NCI-H82 treated with DMSO at 0.1 percent for 48 hours (cell line): ENCODE data around the gene ACYP1.
"Not testable (repeated sequence)": the region's sequence is repeated elsewhere in the genome, so short reads cannot be mapped to it uniquely, and the experiment has no call there.

ENCODE experiments used
- DNase-seq: peaks from one replicate; lab custom pipeline; 2025; ENCODE audit not compliant: unreplicated experiment; lab: John Stamatoyannopoulos, UW

The ACYP1 gene

DNA sequence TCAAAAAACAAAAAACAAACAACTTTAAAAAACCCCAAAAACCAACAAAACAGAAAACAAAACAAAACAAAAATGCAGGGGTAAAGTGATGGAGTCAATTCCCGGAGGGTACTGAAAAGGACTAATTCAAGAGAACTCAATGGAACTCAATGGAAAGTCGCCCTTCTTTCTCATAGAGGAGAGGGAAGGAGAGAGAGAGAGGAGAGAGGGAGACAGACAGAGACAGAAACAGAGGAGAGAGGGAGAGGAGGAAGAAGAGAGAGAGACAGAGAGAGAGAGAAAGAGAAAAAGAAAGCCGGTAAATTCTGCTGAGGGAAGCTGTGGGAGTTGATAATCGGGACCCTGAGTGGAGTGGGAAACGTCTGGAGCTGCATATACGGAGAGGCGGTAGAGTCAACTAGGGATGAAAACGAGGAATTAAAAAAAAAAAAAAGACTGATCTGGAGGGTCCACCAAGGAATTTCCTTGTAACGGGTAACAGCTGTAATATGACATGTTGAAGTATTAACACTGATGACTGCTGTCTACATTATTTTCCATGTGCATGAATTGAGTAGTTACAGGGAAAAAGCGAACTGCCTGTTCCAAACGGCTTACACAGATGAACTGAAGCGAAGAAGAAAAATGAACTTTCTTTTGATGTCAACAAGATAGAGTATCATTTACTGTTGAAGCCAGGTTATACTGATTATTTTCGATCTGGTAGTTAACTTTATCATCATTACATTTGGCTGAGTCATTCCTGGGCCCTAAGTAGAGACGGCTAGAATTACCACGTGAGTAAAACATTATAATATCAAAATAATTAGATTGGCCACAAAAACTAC, 4.7 kb upstream of the ACYP1 start:
- DNase-seq = no peak

DNA sequence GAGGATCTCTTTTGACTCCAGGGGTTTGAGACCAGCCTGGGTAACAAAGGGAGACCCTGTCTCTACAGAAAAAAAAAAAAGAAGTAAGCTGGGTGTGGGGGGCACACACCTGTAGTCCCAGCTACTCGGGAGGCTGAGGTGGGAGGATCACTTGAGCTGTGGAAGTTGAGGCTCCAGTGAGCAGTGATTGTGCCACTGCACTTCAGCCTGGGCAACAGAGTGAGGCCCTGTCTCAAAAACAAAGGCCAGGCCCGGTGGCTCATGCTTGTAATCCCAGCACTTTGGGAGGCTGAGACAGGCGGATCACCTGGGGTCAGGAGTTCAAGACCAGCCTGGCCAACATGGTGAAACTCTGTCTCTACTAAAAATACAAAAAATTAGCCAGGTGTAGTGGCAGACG, 3.9 kb upstream of the ACYP1 start:
- not testable (repeated sequence) for DNase-seq

GRCh38 chr14:75067212-75067611, 3.4 kb upstream of the ACYP1 start:
- DNase-seq = no peak

GRCh38 chr14:75066691-75067090, 2.9 kb upstream of the ACYP1 start:
- no peak for DNase-seq

- no peak for DNase-seq
Observed at GRCh38 chr14:75064205-75064567, 362 bp upstream of the ACYP1 start.

GRCh38 chr14:75063013-75063412, 811 bp downstream of the ACYP1 start:
- DNase-seq = no peak

GRCh38 chr14:75060420-75060819, 3.4 kb downstream of the ACYP1 start:
- no peak for DNase-seq

DNA sequence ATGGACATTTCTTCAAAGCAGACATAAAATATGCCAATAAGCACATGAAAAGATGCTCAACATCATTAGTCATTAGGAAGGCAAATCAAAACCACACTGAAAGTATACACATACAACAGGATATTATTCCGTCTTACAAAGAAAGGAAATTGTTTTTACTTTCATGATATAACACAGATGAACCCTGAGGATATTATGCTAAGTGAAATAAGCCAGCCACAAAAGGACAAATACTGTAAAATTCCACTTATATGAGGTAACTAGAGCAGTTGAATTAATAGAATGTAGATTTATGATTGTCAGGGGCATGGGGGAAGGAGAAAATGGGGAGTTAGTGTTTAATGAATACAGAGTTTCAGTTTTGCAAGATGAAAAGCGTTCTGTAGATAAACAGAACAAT, 4.2 kb downstream of the ACYP1 start:
- no peak for DNase-seq

DNA sequence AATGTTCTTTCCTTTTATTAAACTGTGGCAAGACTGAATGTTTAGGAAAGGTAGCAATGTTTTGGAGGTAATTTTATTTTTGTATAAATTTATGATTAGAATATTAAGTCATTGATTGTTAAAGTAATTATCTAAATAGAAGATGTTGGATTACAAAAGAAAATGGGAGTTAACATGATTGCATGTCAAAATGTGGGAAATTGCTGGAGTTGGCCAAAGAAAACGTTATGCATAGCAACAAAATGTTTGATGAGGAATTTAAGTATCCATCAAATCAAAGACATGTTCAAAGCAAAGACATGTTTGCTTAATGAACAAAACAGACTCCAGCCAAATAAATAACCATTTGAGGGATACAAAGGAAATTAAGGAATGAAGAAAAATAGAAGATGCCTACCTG, 9.4 kb downstream of the ACYP1 start:
- DNase-seq = no peak

DNA sequence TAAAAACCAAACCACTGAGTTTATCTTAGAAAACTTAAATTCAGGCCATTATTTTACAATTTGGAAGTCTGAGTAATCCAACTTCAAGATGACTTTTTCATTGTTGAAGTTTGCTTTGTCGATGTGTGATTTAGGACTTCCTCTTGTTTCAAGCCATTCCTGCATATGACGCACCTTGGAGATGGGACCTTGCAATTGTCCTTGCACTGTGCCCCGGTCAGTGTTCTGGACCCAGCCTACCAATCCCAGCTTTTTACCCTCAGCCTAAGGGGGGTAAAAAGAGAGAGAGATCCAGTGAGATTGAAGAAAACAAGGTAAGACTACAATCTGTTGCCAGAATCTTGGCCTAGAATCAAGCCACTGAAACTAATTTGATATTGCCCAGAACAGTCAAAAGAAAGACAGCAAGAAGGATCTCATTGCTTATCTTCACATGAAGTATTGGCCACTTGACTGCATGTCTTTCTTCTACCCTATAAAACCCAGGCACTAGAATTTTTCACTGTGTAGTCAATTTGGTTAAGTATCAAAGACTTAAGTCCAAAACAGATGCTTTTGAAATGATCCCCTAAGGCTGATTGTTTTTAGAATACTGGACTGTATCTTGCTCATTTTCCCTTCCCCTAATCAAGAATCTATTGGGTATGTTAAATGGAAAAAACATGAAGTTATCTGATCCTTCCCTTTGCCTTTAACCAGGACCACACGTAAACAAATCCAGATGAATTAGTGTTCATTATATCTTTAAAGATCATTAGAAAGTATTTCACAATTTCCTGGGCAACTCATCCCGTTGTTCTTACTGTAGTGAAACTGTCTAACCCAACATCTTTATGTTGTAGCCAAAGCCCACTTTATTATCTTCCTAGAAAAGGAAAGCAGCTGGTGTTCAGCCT, 10.2 kb downstream of the ACYP1 start:
- no peak for DNase-seq

DNA sequence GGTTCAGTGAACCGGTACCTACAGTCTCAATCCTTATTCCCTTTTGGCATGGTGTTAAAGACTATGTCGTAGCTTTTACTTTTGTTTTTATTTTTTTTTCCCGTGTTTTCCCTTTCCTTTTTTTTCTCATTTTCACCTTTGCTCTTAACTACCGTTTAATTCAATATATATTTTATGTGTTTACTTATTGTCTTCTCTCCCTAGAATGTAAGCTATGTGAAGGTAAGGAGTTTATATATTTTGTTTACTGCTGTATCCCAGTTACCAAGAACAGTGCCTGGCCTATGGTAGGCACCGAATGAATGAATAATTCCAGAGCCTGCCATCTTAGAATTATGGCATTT, 12.3 kb downstream of the ACYP1 start:
- DNase-seq = no peak

DNA sequence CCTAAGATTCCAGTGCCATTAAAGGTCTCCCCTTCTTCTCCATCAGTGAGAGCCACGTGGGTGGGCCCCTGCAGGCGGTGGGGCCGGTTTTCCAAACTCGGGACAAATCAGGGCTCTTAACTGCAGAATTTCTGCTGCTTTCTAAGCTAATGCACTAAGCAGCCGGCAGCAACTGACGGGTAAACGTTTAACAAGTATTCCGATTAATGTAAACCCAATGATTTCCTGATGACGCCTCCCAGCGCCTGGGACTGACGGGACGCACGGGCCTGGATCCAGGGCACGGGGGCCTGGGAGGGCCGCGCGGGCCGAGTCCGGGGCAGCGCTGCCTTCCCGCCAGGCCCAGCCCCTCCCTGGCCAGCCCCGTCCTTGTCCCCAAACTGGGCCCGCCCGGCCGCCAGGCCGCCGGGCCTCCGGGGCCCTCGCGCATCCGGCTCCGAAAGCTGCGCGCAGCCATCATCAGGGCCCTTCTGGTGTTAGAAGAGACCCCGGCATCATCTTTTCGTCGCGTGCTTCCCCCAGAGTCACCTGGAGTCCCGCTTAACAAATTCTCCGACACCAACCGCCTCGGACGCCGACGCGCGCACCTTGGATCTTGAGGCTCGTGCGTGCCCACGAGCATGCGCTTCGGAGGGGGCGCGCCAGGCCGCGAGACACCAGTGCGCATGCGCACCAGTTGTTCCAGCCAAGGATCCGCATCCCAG, 12.8 kb downstream of the ACYP1 start, which contains the start of gene MLH3:
MLH3 (minus strand) TSS at position 616 of the 704 bp plus-strand sequence. CDS start 1,812 bp downstream, outside the sequence.
- DNase-seq = no peak

DNA sequence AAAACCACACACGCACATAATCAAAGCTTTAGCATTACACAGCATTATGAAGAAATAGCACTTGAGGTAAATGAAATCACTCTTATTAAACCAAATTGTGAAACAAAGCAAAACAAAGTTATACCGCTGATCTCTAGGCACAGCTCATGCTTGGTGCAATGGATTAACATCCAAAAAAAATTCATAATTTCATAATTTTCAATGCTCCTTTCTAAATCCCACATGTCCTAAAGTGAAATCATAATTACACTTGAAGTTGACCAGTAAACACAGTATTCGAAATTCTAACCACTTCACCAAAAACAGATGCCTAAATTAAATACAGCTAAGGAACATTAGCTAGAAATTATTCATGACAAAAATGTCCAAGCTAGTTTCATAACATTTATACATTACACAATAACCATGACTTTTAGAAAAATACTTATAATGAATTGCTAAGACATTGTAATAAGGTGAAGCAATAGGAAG, 14.1 kb downstream of the ACYP1 start:
- DNase-seq = no peak

DNA sequence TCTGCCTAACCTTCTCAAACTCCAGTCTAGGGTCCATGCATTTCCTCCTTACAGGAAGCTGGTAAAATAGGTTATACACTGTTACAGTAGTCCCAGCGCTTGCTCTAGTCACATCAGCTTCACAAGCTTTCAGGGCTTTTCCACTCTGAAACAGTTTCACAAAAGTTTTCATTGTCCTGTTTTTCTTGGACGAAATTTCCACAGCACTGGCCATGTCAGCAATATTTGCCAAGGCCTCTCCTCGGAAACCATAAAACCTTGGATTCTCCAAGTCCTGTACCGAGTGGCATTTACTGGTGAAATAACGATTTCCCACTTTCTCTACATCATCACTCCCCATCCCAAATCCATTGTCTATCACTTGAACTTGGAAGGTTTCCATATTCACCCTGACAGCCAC, 14.7 kb downstream of the ACYP1 start:
- DNase-seq = no peak

GRCh38 chr14:75048101-75048500, 15.7 kb downstream of the ACYP1 start:
- no peak for DNase-seq

DNA sequence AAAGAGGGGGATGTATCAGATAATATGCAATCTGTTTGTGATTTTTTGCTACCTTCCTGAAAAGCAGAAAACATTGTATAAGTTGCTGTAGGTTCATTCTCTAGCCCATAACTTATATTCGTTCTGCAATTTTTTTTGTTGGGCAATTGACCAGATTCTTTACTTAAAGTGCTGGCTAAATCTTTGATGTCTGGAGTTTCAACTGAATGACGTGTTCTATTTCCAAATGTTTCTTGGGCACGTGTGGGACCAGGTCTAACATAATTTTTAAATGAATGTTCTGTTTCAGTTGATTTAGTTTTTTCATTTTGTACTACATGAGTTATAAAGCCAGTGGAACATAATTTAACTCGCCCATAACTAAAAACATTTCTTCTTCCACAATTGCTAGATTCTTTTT, 16.3 kb downstream of the ACYP1 start:
- no peak for DNase-seq

- DNase-seq = no peak
Observed at GRCh38 chr14:75046899-75047298, 16.9 kb downstream of the ACYP1 start.

DNA sequence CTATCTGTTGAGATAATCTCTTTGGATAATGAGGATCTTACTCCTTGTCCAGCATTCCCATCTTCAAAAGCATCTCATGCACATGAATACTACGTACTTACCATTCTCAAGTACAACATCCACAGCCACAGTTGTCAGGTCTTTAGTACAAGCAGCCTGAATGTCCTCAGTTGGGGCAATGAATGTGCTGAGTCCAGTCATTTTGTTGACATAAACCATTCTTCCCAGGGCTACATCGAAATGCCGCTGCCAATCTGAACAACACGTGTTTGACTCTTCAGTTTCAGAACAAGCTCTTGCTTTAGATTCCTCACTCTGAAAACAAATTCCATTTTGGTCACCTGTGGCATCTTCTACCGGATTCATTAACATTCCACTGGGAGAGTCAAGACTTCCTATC, 17.5 kb downstream of the ACYP1 start:
- DNase-seq = no peak

- peak; percentile 22 for DNase-seq
Observed at GRCh38 chr14:75044752-75045151, 19.1 kb downstream of the ACYP1 start.

GRCh38 chr14:75044322-75044721, 19.5 kb downstream of the ACYP1 start:
- DNase-seq = peak; percentile 10

DNA sequence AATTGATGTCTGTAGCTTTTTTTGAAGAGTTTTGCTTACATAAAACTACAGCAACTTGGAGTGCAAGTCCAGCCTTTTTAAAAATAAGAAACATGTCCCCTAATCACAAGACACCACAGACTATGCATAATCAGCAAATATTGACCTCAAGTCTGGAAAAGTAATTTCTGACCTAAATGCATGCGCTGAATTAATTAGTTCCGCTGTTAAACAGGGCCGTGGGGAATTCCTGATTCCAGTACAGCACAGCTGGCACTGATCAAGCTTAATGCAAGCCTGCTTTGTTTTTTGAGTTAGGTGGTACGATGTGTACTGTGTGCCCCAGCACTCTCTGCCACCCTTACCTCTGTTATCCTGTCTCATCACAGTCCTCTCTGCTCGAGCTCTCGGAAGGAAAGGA, 21.8 kb downstream of the ACYP1 start:
- DNase-seq = no peak
